Measurements from ENCODE around the gene LILRB3.
"Not testable (repeated sequence)": the region's sequence is repeated elsewhere in the genome, so short reads cannot be mapped to it uniquely, and the experiment has no call there.

The LILRB3 gene

DNA sequence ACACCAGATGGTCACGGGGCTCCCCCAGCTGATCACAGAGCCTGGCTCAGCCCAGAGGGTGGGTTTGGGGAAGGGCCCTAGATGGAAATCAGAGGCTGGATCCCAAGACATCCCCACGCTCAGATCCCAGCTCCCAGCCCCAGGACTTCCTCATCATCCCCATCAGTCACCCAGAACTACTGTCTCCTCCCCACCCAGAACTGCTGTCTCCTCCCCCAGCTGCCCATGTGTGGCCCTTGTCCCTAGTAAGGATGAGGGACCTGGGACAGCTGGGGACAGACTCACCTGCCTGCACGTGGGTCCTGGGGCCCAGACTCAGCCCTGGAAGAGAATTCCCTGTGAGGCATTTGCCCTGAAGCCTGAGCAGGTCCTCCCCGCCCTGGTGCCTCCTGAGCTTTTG is 19.4 kb upstream of the LILRB3 start:
- DNase-seq = not testable (repeated sequence)

DNA sequence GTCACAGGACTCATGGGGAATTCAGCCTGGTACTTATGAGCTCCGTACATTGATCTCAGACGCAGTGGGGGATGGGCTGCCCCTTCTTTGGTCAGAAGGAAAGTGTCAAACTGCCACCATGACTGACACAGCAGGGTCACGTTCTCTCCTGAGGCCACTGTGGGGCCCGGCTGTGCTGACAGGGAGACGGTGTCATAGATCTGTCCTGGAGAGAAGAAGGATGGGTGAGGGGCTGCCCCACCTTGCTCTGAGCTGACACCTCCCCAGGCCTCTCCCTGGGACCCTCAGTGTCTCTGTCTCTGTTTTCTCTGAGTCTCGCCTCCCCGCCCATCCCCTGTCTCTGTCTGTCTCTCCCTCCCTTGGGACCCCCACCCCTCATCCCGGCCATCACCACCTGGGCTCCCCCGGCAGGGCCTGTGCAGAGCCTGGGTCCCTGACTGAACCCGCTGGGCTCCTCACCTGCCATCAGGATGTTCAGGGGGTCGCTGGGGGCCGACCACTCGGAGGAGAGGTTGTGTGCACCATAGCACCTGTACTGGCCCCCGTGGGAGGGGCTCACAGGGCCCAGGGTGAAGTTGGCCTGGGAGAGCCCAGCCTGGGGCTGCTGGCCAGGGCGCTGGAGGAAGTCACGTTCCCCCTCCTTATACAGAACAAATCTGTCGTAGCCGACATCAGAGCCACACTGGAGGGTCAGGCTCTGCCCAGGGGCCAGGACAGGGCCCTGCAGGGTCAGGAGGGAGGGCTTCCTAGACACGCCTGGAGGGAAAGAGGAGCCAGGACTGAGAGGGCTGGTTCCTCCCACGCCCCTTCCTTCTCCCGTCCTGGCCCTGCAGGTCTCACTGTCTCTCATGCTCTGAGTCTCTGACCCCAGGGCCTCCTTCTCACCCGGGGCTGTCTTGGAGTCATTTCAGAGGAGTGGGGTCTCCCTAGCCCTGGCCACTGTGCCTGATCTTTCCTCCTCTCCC is 17.8 kb upstream of the LILRB3 start:
- not testable (repeated sequence) for DNase-seq

DNA sequence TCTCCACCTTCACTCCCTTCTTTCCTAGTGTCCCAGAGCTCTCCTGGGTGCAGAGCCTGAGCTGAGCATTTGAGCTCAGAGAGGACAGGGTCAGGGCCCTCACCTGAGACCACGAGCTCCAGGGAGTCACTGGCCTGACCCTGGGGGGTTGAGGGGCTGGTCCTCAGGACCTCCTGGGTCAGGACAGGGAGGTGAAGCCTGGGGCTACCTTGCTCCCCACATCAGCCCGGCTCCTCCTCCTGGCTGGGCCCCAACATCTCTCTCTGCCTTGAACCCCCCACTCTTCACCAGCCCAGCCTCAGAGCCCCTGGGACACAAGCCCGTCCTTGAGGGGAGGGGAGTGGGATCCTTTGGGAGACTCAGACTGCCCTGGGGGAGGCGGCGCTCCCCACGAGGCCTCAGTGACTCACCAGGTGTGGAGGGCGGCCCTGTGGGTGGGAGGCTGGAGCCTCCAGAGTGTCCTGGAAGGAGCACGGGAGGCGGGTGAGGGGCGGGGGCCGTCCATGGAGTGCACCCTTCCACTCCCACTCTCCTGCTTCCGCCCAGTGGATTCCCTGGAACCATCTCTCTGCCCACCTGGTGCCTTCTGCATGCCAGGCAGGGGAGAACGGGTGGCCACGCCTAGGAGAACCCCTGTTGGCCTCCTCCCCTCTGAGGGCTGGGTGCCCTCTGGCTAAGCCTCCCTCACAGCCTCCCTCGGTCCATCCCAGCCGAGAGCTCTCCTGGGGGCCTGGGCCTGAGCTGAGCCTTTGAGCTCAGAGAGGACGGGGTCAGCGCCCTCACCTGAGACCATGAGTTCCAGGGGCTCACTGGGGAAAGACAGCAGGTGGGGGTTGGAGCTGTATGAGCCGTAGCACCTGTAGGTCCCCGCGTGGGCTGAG is 16.9 kb upstream of the LILRB3 start:
- not testable (repeated sequence) for DNase-seq

DNA sequence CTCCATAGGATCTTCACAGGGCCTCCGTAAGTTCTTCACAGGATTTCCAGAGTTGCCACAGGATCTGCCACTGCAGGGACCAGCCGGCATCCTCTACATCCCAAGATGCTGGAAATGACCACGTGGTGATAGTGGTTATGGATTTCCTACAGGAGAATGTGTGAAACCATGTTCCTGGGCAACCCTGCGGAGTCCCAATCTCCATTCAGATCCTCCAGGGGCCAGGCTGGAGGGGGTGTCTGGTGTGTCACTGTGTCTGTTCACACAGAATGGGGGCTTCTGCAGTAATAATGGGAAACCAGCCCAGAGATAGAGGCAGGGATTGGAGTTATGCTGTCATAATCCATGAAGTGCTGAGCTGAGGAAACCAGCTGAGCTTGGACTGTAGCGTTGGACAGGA is 11.1 kb upstream of the LILRB3 start:
- DNase-seq = no peak

DNA sequence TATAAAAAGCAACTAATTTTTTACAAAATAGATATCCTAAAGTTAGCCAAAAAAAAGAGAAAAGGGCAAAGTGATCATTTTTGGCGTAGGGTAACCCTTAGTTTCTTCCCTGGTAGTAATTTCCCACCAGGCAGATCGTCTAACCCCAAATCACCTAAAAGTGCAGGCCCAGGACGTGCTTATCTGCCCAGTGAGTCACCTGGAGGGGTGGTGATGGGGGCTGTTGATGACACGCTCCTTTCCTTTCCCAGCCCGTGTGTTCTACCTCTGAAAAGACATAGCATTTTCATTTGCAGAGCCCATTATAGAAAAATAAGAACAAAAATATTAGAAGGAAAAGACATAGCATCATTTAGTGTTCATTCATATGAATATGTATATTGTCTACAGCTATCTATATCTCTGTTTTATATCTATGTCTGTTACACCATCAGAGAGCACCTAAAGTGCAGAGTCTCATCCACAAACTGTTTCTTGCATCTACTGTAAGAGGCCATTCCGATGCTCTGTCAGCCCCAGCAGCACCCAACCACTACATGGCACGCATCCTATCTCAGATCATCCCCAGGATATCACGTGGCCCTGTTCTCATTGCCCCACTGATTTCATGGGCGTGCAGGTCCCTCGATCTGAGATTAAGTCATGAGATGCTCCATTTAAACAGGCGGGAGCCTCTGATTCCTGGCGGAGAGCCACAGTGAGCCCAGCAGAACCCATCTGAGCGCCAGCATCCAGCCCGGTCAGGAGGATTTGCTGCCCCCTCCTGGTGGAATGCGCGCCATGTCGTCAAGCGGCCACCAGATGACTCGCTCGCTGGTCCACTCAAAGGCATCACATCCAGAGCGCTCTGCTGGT is 8.5 kb upstream of the LILRB3 start:
- peak; percentile 55 for DNase-seq

DNA sequence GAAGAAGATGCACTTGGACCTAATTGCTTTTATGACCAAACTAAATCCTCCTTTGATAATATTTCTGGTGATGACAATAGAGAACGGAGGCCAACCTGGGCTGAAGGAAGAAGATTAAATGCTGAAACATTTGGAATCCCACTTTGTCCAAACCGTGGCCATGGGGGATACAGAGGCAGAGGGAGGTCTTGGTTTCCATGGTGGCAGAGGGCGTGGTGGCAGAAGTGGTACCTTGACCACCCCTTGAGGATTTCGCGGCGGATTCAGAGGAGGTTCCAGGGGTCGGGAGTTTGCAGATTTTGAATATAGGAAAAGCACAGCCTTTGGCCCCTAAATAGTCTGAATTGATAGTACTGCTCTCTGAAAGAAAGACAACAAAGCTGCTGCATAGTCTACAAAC is 7.2 kb upstream of the LILRB3 start:
- DNase-seq = no peak

DNA sequence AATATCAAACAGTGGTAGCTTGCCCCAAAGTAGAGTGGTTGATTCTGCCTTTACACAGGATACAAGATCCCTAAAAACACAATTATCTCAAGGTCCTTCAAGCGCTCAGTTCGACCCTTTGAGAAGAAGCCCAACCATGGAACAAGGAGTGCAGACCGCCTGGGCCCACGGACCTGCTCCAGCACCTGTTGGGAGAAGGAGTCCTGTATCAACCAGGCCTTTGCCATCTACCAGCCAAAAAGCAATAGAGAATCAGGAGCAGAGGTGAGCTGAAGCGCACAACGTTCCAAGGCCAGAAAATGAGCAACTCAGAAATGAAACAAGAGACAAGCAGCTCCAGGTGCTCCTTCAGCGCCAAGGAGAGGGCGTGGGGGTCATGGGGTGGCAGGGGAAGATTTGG is 6.3 kb upstream of the LILRB3 start:
- DNase-seq = no peak

DNA sequence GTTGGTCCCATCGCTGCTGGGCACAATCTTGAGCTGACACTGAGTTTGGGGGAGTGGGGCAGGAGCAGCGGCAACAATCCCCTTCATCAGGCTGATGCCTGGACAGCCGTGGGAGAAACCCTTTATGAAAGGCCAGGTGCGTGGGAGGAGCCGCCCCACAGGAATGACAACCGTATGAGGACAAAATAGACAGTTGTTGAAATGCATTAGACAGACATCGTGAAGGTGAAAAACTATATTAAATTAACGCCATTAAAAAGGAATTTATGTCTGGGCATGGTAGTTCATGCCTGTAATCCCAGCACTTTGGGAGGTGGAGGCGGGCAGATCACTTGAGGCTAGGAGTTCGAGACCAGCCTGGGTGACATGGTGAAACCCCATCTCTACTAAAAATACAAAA is 1.8 kb upstream of the LILRB3 start:
- not testable (repeated sequence) for DNase-seq

DNA sequence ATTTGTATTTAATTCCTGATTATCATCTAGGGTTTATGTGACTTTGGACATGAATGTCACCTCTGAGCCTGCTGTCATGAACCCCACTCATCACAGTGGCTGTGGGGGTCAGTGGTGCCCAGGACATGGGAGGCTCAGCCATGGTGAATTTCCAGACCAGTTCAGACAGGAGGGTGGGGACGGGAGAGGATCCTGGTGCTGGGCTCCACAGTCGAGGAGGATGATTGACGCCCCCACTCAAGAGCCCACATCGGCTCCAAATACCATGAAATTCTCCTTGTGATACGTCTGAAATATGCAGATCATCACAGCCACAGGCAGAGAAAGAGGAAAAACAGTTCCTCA is 1.1 kb upstream of the LILRB3 start:
- DNase-seq = not testable (repeated sequence)

DNA sequence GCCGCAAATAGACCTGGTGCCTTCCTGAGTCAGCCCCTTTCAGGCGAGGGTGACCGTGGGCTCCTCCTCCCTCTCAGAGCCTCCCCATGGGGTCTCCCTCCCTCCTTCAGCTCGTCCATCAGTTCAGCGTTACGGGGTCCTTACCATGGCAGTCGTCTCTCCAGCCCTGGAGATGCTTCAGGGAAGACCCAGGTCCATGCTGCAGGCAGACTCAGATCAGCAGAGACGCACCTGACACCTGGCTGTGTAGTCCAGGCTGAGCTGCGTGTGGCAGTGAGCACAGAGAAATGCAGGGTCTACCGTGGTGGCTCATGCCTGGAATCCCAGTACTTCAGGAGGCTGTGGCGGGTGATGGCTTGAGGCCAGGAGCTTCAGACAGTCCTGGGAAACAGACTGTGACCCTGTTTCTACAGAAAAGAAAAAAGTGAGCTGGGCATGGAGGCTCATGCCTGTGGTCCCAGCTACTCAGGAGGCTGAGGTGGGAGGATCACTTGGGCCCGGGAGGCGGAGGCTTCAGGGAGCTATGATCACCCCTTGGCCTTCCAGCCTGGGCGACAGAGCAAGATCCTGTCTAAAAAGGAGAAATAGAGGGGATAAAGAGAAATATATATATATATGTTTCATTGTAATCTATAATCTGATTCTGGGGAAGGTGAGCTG is 600 bp upstream of the LILRB3 start:
- DNase-seq = not testable (repeated sequence)

DNA sequence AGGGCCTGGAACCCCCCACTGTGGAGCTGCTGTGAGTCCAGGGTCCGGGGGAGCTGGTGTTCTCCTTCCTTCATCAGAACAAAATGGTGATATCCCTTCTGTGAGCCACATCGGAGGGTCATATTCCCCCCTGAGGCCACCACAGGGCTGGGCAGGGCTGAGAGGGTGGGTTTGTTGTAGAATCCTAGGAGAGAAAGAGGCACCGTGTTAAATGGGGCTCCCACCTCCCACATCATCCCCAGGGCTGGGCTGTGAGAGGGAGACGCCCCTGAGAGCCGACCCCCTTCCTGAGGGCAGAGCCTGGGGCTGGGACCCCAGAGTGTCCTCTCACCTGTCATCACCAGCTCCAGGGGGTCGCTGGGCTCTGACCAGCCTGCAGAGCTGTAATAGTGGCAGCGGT is 860 bp downstream of the LILRB3 start:
- DNase-seq = not testable (repeated sequence)

DNA sequence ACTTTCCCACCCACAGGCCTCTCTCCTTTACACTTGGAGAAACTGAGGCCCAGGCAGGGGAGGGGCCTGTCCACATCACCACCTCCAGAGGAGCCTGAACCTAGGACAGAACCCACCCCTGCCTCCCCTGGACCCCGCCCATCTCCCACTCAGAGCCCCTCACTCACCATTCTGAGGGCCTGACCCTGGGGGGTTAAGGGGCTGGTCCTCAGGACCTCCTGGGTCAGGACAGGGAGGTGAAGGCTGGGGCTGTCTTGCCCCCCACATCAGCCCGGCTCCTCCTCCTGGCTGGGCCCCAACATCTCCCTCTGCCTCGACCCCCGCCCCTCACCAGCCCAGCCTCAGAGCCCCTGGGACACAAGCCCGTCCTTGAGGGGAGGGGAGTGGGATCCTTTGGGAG is 3.1 kb downstream of the LILRB3 start:
- DNase-seq = not testable (repeated sequence)

DNA sequence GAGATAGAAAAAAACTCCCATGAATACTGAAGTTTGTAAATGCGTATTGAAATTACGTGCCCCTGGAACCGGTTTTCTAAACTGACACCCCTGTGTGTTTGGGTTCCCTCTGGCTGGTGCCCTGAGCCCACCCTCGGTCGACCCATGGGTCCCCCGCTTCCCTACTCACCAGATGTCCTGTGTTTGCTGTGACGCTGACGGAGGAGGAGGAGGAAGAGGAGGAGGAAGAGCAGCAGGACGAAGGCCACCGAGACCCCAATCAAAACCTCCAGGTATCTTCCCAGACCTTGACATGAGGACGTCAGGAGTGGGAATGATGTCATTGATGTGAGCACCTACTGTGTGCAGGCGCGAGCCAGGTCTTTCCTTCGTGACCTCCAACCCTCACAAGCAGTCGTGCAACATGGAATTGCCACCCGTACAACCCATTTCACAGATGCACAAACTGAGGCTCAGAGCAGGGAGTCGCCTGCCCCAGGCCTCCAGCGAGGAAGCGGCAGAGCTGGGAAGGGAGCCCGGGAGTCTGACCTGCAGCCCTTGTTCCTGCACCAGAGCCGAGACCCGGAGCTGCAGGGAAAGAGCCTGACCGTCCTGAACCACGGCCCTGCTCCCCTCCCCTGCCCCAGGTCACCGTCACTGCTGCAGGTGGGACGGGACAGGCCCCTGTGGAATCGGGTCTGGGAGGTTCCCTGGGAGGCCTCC is 3.7 kb downstream of the LILRB3 start:
- DNase-seq = no peak

DNA sequence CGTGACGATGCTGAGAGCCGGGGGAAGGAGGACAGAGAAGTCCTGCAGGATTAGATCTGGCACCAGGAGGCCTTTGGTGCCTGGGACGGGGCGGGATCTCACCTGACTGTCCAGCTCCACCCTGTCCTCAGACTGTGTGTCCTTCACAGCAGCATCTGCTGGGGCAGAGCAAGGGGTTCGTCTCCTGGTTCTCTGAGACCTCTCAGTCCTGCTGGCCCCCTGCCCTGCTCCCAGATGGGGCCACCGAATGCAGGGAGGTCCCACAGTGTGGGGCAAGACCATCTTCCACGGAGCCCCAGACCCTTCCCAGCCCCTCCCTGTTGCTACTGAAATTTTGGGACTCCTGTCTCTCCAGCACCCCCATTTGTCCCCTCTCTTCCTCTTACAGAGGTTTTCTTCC is 4.5 kb downstream of the LILRB3 start:
- no peak for DNase-seq

DNA sequence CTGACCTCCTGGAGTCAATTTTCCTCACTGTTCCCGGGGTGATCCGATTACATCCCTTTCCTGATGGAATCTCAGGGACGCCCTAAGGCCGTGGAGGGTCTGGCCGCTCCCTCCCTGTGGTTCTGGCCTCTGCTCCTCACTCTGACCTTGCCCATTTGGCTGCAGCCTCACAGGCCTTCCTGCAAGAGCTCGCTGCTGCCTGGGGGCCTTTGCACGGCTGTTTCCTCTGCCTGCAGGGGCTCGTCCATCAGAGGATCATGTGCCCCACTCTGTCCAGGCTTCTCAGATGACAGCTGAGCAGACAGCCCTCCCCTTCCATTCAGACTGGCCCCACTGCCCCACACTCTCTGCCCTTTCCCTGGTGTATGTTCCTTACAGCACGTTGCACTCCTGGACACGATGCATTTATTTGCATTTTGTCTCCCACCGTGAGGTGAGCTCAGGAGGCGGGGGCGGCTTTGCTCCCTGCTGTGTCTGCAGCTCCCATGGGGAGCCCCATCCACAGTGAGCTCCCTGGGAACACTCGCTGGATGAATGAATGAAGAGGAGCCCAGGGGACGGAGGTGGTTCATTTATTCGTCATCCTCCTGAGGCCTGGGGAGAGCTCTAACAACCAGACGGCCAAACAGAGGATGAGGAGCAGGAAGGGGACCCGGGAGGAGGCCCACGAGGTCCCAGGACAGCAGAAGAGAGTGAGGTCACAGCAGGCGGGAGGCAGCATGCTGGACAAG is 5.1 kb downstream of the LILRB3 start:
- DNase-seq = not testable (repeated sequence)

DNA sequence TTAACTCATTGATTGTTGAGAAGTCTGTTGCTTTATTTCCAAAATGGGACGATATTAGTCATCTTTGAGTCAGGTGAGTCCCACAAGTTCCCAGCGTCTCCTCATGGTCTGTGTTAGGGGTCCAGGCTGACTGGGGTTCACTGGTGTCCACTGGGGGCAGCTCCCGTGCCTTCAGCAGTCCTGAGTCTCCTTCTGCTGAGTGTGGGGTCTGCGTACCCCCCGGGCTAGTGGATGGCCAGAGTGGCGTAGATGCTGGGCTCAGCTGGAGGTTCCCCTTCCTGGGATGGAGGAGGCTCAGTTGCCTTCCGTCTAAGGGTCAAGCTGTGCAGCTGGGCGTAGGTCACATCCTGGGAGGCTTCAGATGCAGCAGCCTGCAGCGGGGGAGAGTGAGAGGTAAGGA is 5.9 kb downstream of the LILRB3 start:
- no peak for DNase-seq

DNA sequence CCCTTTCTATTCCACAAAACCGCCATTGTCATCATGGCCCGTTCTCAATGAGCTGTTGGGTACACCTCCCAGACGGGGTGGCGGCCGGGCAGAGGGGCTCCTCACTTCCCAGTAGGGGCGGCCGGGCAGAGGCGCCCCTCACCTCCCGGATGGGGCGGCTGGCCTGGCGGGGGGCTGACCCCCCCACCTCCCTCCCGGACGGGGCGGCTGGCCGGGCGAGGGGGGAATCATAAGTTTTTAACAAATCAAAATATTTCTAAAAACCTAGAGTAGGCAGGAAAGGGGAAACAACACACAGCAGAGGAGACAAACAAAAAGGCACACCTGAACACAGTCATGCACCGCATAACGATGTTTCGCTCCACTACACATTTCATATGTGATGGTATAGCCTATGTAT is 8.1 kb downstream of the LILRB3 start:
- DNase-seq = not testable (repeated sequence)

DNA sequence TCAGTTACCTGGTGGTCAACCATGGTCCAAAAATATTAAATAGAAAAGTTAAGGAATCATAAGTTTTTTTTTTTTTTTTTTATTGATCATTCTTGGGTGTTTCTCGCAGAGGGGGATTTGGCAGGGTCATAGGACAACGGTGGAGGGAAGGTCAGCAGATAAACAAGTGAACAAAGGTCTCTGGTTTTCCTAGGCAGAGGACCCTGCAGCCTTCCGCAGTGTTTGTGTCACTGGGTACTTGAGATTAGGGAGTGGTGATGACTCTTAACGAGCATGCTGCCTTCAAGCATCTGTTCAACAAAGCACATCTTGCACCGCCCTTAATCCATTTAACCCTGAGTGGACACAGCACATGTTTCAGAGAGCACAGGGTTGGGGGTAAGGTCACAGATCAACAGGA is 8.6 kb downstream of the LILRB3 start:
- DNase-seq = not testable (repeated sequence)

DNA sequence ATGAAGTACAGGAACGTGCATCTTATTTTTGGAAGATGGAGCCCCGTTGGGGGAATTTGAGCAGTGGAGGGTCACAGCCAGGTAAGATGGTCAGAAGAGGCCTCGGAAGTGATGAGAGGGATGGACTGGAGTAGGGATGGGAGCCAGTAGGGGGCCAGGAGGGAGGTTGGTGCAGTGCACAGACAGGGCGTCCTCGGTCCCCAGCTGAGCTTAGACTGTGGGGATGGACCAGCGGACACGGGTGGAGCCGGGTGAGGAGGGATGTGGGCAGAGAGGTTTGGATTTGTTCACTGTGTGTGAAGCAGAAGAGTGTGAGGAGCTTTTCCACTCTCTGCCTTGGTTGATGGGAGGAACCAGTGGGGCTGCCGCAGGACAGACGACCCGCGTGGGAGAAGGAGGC is 11.6 kb downstream of the LILRB3 start:
- DNase-seq = no peak

DNA sequence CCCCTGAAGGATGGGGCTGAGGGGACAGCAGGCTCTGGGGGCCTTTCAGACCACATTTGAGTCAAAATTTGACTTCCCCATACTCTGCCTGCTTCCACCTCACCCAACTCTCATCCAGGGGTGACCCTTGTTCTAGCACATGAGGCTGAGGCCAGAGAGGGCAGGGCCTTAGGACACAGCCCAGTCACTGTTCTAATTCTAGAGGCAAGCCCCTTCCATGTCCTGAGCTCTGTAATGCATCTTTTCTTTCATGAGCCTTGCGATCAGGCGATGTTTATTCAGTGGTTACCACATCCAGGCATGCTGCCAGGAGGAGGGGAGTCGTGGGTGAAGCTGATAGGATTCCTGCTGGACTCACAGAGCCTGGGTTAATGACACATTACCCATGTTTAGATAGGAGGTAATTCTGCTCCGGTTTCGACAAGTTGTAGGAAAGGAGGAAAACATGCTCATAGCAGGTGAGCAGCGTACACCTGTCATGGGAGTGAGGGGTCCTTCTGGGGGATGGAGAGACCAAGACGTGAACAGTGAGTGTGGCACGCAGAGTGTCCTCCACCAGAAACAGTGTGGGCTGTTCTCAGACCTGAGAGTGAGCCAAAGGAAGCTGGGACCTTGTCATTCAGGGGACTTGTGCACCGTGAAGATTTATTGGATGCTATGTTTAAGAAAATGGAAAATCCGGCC is 12.9 kb downstream of the LILRB3 start:
- DNase-seq = peak; percentile 76

Data from SHP77 treated with DMSO at 0.1 percent for 48 hours (cell line).